ENCODE measurements around the gene ADD1.
"Not testable (repeated sequence)": the region's sequence is repeated elsewhere in the genome, so short reads cannot be mapped to it uniquely, and the experiment has no call there.

ADD1 gene

GRCh38 chr4:2958446-2958845 lies 114.8 kb downstream of the ADD1 start:
- no peak for DNase-seq (ENCODE audit: low read depth)
- H3K4me3 ChIP-seq (ENCODE audit: low read depth, low read length) = no peak overlapping the region
- TF ChIP-seq CTCF (IDR thresholded peaks at IDR 0.05; ENCODE audit: low read depth, low read length, missing control alignments) = no peak

- DNase-seq (ENCODE audit: low read depth); H3K4me3 ChIP-seq (ENCODE audit: low read depth, low read length): not testable (repeated sequence)
Observed at GRCh38 chr4:2960450-2960849, 116.8 kb downstream of the ADD1 start.

GRCh38 chr4:2961421-2961810 lies 117.8 kb downstream of the ADD1 start:
- DNase-seq (ENCODE audit: low read depth) = no peak
- H3K4me3 ChIP-seq (ENCODE audit: low read depth, low read length) = peak overlapping the region; percentile 75
- no peak for TF ChIP-seq CTCF (IDR thresholded peaks at IDR 0.05; ENCODE audit: low read depth, low read length, missing control alignments)

GRCh38 chr4:2961811-2962441 lies 118.3 kb downstream of the ADD1 start:
- TF ChIP-seq CTCF (IDR thresholded peaks at IDR 0.05; ENCODE audit: low read depth, low read length, missing control alignments) = no peak
- no peak for DNase-seq (ENCODE audit: low read depth)
- H3K4me3 ChIP-seq (ENCODE audit: low read depth, low read length) = peak overlapping the region; percentile 75

GRCh38 chr4:2962614-2963174 lies 119.0 kb downstream of the ADD1 start:
- DNase-seq (ENCODE audit: low read depth) = no peak
- no peak for TF ChIP-seq CTCF (IDR thresholded peaks at IDR 0.05; ENCODE audit: low read depth, low read length, missing control alignments)
- H3K4me3 ChIP-seq (ENCODE audit: low read depth, low read length) = peak overlapping the region; percentile 75

- peak; percentile 24 for TF ChIP-seq CTCF (IDR thresholded peaks at IDR 0.05; ENCODE audit: low read depth, low read length, missing control alignments)
- DNase-seq (ENCODE audit: low read depth) = peak; percentile 96
- peak within 1 kb of the TSS; percentile 75 for H3K4me3 ChIP-seq (ENCODE audit: low read depth, low read length)
Observed at GRCh38 chr4:2963175-2963965, 119.7 kb downstream of the ADD1 start, which contains the start of the genes GRK4 and NOP14. Gene GRK4 (plus strand): TSS chr4:2963571. CDS start chr4:2964071, 500 bp downstream. Gene NOP14 (minus strand): TSS chr4:2963406. CDS start chr4:2963319, 87 bp downstream.

GRCh38 chr4:2963966-2964471 lies 120.4 kb downstream of the ADD1 start:
- TF ChIP-seq CTCF (IDR thresholded peaks at IDR 0.05; ENCODE audit: low read depth, low read length, missing control alignments) = no peak
- H3K4me3 ChIP-seq (ENCODE audit: low read depth, low read length) = peak overlapping the region; percentile 75
- no peak for DNase-seq (ENCODE audit: low read depth)

Measured in GM12864 (cell line).